GM18873 (cell line): ENCODE data around the gene WAPL.
A peak's percentile ranks its signal among the peaks of the same experiment; 100 is the strongest.
"Not testable (repeated sequence)": the region's sequence is repeated elsewhere in the genome, so short reads cannot be mapped to it uniquely, and the experiment has no call there.

Experiments
- ATAC-seq: cut with Tn5 transposase; IDR thresholded peaks from one replicate; pipeline ENCODE4 v1.9.1; 2021; ENCODE audit warnings: mild to moderate bottlenecking, moderate library complexity, moderate number of reproducible peaks; ENCODE audit not compliant: unreplicated experiment, low FRiP score

Gene WAPL

GRCh38 chr10:86526606-86527005 is 5.0 kb upstream of the WAPL start:
- ATAC-seq = no peak

- ATAC-seq = not testable (repeated sequence)
These were observed 4.1 kb upstream of the WAPL start for GRCh38 chr10:86525713-86526112.

GRCh38 chr10:86524225-86524962 is 2.8 kb upstream of the WAPL start:
- ATAC-seq = no peak

- no peak for ATAC-seq
These were observed 1.8 kb upstream of the WAPL start for GRCh38 chr10:86523348-86523747.

GRCh38 chr10:86522510-86522855 is 891 bp upstream of the WAPL start:
- no peak for ATAC-seq

GRCh38 chr10:86520871-86521677 is 518 bp downstream of the WAPL start:
- peak; percentile 20 for ATAC-seq

GRCh38 chr10:86518781-86519180 is 2.8 kb downstream of the WAPL start:
- ATAC-seq = no peak

- no peak for ATAC-seq
These were observed 9.5 kb downstream of the WAPL start for GRCh38 chr10:86512137-86512536.

GRCh38 chr10:86511027-86511865 is 10.3 kb downstream of the WAPL start:
- no peak for ATAC-seq

- no peak for ATAC-seq
These were observed 12.4 kb downstream of the WAPL start for GRCh38 chr10:86509145-86509544.

GRCh38 chr10:86508217-86508616 is 13.4 kb downstream of the WAPL start:
- no peak for ATAC-seq

- no peak for ATAC-seq
These were observed 15.1 kb downstream of the WAPL start for GRCh38 chr10:86506499-86506898.

GRCh38 chr10:86506062-86506461 is 15.5 kb downstream of the WAPL start:
- ATAC-seq = no peak

- ATAC-seq = no peak
These were observed 17.1 kb downstream of the WAPL start for GRCh38 chr10:86504510-86504909.

- no peak for ATAC-seq
These were observed 20.7 kb downstream of the WAPL start for GRCh38 chr10:86500846-86501245.

GRCh38 chr10:86498598-86498997 is 23.0 kb downstream of the WAPL start:
- no peak for ATAC-seq

GRCh38 chr10:86497621-86498020 is 24.0 kb downstream of the WAPL start:
- ATAC-seq = no peak

GRCh38 chr10:86489960-86490612 is 31.5 kb downstream of the WAPL start:
- no peak for ATAC-seq

GRCh38 chr10:86489071-86489810 is 32.4 kb downstream of the WAPL start:
- no peak for ATAC-seq

GRCh38 chr10:86486856-86487255 is 34.7 kb downstream of the WAPL start:
- no peak for ATAC-seq
